Subcutaneous adipose tissue (tissue), 4 donors: ENCODE results near the gene KCNT1. TPM values are rescaled to one million over a fixed set of nuclear protein-coding genes. Genes with fewer than 3 reads are reported as not detected.

Source experiments
- total RNA-seq, 4 donors: library from RNA; depleted of rRNA; stranded (reverse); fragments of >200 nt; gene quantifications; one replicate each; pipeline ENCODE4 v1.1.0, GENCODE V29; 2016
- TF ChIP-seq, protein P1 (sequence below): fragments of 450-650 bp; IDR thresholded peaks from one replicate; pipeline ENCODE4 v1.5.1; 2016; ENCODE audit warnings: low read depth, mild to moderate bottlenecking, control low read depth, antibody characterized with exemption, moderate library complexity

The KCNT1 gene
- total RNA-seq, 4 donors from 2014 or later: 0.33 to 0.51 TPM; not detected in 2

DNA sequence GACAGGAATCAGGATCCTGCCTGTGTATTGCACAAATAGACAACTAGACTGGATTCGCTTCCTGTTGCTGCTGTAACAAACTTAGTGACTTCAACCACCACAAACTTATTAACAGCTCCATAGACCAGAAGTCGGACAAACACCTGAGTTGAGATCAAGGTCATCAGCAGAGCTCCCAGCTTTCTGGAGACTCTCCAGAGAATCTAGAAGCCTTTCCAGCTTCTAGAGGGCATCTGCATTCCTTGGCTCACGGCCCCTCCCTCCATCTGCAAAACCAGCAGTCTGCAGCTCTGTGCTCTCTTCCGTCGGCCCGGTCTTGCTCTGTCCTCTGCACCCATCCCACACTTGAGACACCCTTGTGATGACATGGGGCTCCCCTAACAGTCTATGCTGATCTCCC is 99.1 kb downstream of the KCNT1 start:
- TF ChIP-seq, protein P1, sequence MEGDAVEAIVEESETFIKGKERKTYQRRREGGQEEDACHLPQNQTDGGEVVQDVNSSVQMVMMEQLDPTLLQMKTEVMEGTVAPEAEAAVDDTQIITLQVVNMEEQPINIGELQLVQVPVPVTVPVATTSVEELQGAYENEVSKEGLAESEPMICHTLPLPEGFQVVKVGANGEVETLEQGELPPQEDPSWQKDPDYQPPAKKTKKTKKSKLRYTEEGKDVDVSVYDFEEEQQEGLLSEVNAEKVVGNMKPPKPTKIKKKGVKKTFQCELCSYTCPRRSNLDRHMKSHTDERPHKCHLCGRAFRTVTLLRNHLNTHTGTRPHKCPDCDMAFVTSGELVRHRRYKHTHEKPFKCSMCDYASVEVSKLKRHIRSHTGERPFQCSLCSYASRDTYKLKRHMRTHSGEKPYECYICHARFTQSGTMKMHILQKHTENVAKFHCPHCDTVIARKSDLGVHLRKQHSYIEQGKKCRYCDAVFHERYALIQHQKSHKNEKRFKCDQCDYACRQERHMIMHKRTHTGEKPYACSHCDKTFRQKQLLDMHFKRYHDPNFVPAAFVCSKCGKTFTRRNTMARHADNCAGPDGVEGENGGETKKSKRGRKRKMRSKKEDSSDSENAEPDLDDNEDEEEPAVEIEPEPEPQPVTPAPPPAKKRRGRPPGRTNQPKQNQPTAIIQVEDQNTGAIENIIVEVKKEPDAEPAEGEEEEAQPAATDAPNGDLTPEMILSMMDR: no peak

- TF ChIP-seq, protein P1: no peak
Measured at GRCh38 chr9:135802876-135803419, 101.0 kb downstream of the KCNT1 start.

- TF ChIP-seq, protein P1: no peak
Measured at GRCh38 chr9:135803441-135803840, 101.5 kb downstream of the KCNT1 start.

GRCh38 chr9:135804581-135805421 is 102.8 kb downstream of the KCNT1 start:
- TF ChIP-seq, protein P1: no peak

DNA sequence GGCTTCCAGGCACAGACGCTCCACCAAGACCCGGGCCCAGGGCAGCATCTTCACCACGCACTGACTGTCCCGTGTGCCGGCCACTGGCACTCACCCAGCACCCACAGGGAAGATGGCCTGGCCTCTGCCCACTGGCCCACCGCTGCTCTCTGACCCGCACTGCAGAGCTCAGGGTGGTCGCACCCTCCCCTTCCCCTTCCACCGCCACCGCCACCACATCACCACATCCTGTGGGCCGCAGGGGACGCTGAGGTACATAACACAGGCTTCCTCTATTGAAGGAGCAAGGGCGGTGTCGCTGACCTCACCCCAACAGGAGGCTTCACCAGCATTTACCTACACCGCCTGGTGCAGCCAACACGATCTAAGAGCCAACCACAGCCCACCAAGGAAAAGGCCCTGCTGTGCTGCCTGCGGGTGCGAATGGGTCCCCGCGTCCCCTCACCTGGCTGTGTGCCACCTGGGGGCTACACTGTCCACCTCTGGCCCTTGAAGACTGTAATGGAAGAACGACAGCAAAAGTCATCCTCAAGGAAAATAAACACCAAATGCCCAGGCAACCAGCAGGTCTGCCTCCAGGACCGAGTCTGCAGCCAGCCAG is 103.5 kb downstream of the KCNT1 start:
- TF ChIP-seq, protein P1: no peak

DNA sequence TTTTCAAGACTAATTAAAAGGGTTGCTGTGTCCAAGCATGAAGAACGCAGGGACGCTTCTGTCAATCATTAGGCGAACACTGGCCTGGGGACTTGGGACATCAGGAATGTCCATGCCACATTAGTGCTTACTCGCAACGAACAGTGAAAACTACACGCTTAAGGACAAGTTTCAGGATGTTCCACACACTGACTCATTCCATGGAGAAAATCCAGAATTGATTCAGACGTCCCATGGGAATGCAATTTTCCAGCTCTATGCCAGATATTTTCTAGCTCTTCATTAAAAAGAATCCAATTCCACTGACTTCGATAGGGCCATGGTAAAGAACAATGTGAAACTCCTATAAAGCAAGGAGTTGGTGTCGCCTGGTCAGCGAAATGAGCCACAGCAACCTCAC is 107.2 kb downstream of the KCNT1 start:
- TF ChIP-seq, protein P1: no peak

DNA sequence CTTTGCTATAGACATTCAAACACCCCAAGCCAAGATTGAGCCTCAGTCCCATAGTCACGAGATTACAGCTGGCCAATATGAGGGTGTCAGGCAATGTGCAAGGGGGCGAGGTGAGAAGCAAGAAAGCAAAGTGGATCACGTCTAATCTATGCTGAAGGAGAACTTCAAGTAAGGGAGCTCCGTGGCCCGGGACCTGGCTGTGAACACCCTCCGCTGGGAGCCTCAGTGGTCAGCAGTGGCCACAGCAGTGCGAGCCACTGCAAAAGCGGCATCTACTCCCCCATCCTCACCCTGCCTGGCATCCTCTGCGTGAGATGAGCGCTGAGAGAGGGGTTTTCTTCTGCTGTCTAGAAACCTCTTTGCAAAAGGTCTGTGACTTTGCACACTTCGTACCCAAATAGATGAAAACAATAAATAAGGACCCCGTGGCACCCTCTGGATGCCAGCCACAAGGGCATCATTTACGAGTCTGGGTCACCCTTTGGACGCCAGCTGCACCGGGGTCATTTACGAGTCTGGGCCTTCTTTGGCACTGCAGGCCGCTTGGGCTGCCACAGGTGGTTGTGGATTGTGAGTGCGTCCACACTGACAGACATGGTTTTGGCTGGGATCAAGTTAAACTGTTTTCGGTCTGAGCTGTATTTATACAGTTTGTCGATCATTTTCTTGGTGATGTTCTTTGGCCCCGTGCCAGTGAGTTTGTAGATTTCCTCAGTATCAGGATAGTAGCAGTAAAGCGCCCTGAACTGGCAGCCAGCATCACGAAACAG is 109.0 kb downstream of the KCNT1 start:
- TF ChIP-seq, protein P1: no peak
